NCI-H82 treated with DMSO at 0.1 percent for 48 hours (cell line): ENCODE measurements around the gene BAZ1A.
"Not testable (repeated sequence)": the region's sequence is repeated elsewhere in the genome, so short reads cannot be mapped to it uniquely, and the experiment has no call there.

ENCODE experiments used
- DNase-seq: peaks from one replicate; lab custom pipeline; 2025; ENCODE audit not compliant: unreplicated experiment; lab: John Stamatoyannopoulos, UW

BAZ1A gene

GRCh38 chr14:34785223-34786006, 89.7 kb downstream of the BAZ1A start:
- no peak for DNase-seq

- DNase-seq: no peak
Measured at GRCh38 chr14:34782031-34782430, 93.1 kb downstream of the BAZ1A start.

GRCh38 chr14:34781242-34781641, 93.9 kb downstream of the BAZ1A start:
- no peak for DNase-seq

DNA sequence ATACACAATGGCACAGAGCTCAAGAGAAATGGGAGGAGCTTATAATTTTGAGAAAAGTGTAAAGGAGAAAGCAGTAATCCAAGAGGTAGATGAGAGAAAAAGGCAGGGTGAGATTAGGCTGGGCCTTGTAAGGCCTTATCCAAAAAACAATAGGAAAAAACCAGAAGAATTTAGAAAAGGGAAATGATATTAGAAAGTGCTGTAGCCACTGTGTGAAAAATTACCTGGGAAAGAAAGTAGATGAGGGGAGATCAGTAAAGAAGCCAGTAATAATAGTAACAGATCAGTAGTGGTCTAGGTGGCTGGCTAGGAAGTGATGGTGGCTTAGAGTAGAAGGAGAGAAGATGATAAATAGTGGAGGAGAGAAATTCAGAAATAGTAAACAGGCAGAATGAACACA, 94.5 kb downstream of the BAZ1A start:
- DNase-seq: no peak

DNA sequence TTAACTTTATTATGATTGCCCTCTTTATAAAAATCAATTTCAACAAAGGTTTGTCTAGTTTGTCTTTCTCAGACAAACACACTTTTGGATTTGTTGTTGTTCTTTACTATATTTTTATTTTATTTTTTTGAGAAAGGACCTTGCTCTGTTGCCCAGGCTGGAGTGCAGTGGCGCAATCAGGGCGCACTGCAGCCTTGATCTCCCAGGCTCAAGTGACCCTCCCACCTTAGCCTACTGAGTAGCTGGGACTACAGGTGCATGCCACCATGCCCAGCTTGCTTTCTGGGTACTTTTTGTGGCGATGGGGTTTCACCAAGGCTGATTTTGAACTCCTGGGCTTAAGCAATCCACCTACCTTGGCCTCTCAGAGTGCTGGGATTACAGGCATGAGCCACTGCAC, 96.4 kb downstream of the BAZ1A start:
- DNase-seq: no peak

GRCh38 chr14:34776611-34777010, 98.5 kb downstream of the BAZ1A start:
- peak; percentile 27 for DNase-seq

GRCh38 chr14:34775922-34776321, 99.2 kb downstream of the BAZ1A start:
- DNase-seq: no peak

DNA sequence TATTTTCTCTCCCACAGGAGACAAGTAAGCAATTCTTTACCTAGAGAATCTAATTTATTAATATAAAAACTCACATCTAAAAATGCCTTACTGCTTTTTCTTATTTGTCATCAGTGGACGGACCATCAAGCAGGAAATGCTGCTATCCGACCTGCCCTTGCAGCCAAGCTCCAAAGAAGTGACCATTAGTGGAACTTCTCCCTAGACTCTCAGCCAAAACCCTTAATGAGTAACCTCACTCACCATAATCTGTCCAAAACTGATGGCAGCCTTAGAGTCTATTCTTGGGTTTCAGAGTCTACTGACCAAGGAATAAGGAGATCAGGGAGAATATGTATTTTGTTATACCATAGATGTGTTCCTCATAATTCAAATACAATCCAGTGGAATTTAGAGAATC, 99.8 kb downstream of the BAZ1A start:
- DNase-seq: no peak

DNA sequence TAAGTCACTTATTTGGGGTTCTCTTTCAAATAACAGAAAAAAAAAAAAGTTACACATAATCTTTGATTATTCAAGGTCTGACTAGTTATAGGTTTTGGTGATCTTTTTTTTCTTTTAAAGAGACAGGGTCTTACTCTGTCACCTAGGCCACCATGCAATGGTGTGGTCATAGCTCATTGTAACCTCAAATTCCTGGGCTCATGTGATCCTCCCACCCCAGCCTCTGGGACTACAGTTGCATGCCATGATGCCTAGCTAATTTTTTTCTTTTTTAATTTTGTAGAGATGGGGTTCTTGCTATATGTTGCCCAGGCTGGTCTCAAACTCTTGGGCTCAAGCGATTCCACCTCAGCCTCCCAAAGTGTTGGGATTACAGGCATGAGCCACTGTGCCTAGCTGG, 104.3 kb downstream of the BAZ1A start:
- DNase-seq: no peak

GRCh38 chr14:34766606-34767005, 108.6 kb downstream of the BAZ1A start:
- no peak for DNase-seq

DNA sequence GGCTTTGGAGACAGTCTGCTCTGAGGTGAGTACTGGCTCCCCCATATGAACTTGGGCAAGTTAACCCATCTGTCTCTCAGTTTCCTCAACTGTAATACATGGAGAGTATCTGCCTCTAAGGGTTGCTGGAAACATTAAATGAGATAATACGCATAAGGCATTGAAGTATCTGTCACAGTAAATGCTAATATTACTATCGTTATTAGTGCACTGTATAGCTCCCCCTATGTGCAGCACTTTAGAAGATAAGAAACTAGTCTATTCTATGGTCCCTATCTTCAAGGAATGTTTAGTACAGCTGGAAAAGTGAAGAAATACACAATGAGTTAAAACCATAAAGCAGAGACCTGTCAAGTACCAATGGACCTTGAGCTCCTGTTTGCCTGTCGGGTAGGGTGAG, 109.1 kb downstream of the BAZ1A start:
- DNase-seq: no peak

DNA sequence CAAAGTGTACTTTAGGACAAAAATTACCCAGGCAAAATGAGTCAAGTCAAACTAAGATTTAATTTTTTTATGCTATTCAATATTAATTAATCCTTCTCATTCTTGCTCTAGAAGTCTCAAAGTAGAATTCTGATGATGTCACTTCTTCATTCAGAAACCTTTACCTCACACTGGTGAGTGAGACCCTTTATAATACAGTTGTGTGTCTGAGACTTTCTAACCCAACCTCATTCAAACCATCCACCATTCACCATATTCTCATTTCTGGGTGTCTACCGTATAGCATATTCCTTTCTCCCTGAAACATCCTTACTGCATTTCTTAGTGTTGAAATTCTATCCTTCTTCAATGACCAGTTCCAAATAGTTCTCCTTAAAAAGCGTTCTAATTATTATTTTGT, 119.9 kb downstream of the BAZ1A start:
- no peak for DNase-seq

- no peak for DNase-seq
Measured at GRCh38 chr14:34754687-34755086, 120.5 kb downstream of the BAZ1A start.

GRCh38 chr14:34750670-34751069, 124.5 kb downstream of the BAZ1A start:
- no peak for DNase-seq

DNA sequence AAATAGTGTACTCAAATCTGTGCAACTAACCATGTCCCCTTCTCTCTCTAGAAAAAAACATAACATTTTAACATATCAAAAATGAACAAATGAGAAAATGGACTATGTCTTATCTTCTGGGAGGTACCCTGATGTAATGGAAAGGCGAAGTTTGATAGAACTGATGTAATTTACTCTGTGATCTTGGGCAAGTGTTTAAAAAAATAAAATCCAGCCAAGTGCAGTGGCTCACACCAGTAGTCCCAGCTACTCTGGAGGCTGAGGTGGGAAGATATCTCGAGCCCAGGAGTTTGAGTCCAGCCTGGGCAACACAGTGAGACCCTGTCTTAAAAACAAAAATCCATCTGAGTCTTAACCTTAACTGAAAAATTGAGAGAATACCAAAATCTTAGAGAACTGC, 124.9 kb downstream of the BAZ1A start:
- no peak for DNase-seq

GRCh38 chr14:34749408-34749807, 125.8 kb downstream of the BAZ1A start:
- no peak for DNase-seq

GRCh38 chr14:34742270-34743115, 132.7 kb downstream of the BAZ1A start:
- DNase-seq: no peak

DNA sequence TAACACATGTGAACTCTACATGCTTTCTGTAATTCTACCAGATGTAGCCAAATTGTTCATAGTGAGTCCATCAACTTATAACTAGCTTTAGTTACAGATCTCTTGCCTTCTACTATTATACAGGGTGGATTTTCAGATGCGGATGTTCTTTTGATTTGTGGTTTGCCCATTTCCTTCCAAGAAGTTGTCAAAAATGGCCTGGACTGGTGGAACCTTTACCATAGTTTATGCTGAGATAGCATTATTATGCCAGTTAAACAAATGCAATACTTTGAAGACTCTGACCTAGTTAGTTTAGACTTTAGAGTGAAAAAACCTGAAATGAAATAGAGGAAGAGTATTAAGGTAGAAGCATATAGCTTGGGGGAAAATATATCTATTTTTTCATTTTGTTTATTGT, 133.3 kb downstream of the BAZ1A start:
- DNase-seq: no peak

GRCh38 chr14:34740139-34740538, 135.0 kb downstream of the BAZ1A start:
- not testable (repeated sequence) for DNase-seq

- DNase-seq: not testable (repeated sequence)
Measured at GRCh38 chr14:34737079-34737478, 138.1 kb downstream of the BAZ1A start.

GRCh38 chr14:34733245-34733644, 141.9 kb downstream of the BAZ1A start:
- DNase-seq: no peak

GRCh38 chr14:34732802-34733201, 142.4 kb downstream of the BAZ1A start:
- no peak for DNase-seq
